ENCODE measurements around the gene CDC14B. TPM values are rescaled to one million over a fixed set of nuclear protein-coding genes. Genes with fewer than 3 reads are reported as not detected.
A peak's percentile ranks its signal among the peaks of the same experiment; 100 is the strongest.

Gene CDC14B
- total and polyA plus RNA-seq, 4 donors, result 12.8 to 37.9 (median 25.4) TPM

DNA sequence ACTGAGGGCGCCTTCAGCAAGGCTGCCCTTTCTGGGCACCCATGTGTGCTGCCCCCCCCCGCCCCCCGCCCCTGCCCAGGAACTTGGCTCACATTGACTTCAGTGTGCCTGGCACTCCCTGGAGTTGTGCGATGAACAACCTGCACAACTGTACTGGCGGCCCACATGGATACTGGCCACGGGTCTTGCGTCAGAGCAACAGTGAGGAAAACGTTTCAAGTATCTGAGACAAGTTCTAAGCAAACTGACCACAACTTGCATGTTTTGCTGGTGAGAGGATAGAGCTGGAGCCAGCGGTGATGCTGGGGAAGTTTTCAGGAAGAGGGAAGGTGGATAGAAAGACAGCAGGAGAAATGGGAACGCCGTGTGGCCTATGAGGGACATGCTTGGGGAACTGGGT is 124.3 kb downstream of the CDC14B start:
- peaks cover 0 to 2% of the 10 kb centered on the region in 2 donors for H3K36me3 ChIP-seq (ENCODE audit: control insufficient read depth in 1 of 2, insufficient read depth in 2 of 2, low read length in 1 of 2)
- no peak overlapping the region for H3K27ac ChIP-seq (ENCODE audit: low read depth in 1 of 2, low read length in 2 of 2)
- no peaks in the 10 kb centered on the region for H3K4me1 ChIP-seq (ENCODE audit: control insufficient read depth in 1 of 2, insufficient read depth in 2 of 2, low read length in 2 of 2)
- no peaks in the 10 kb centered on the region for H3K9me3 ChIP-seq (ENCODE audit: control insufficient read depth, low read length)
- ATAC-seq (ENCODE audit: low FRiP score) (no peak), DNase-seq (no peak)
- no peak overlapping the region for H3K4me3 ChIP-seq (ENCODE audit: low read length in 2 of 2)
- 86 to 88% methylated on average over 11 of the region's 11 CpGs for WGBS, 2 donors
- H3K27me3 ChIP-seq (ENCODE audit: control insufficient read depth in 1 of 2, insufficient read depth in 2 of 2, low read length in 1 of 2), result no peaks in the 10 kb centered on the region
- intact Hi-C loops (cut with DNase I), result no loop called here

DNA sequence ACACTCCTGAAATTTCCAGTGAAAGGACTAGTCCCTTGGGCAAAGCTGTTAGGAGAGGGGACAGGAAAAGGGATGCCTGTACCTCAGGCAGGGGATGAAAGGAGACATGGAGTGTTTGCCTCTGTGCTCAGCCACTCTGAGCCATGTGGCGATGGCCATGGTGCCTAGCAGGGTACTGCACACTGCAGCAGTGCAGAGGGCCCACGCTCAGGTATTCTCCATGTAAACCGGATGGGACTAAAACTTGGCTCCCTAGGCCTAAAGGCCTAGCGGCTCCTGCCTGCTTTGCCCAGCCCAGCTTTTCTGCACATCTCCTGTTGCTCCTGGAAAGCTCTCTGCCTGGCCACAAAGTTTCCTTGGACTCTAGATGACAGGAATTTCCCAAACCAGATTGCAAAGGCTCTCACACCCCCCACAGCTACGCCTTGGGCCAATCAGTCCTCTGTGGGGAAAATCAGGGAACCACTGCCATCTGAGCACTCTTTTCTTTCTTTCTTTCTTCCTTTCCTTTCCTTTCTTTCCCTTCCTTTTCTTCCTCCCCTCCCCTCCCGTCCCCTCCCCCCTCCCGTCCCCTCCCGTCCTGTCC is 125.3 kb downstream of the CDC14B start:
- no peak overlapping the region for H3K4me3 ChIP-seq (ENCODE audit: low read length in 2 of 2)
- no peaks in the 10 kb centered on the region for H3K4me1 ChIP-seq (ENCODE audit: control insufficient read depth in 1 of 2, insufficient read depth in 2 of 2, low read length in 2 of 2)
- no peaks in the 10 kb centered on the region for H3K9me3 ChIP-seq (ENCODE audit: control insufficient read depth, low read length)
- intact Hi-C loops (cut with DNase I), result no loop called here
- WGBS, 2 donors, result 47 to 55% methylated on average over 8 of the region's 8 CpGs
- H3K36me3 ChIP-seq (ENCODE audit: control insufficient read depth in 1 of 2, insufficient read depth in 2 of 2, low read length in 1 of 2), result peaks cover 0 to 5% of the 10 kb centered on the region in 2 donors
- H3K27me3 ChIP-seq (ENCODE audit: control insufficient read depth in 1 of 2, insufficient read depth in 2 of 2, low read length in 1 of 2), result no peaks in the 10 kb centered on the region
- ATAC-seq (ENCODE audit: low FRiP score) (peak; percentile 23), DNase-seq (no peak)
- peak overlapping the region in 1 of 2 donors; percentile 28 for H3K27ac ChIP-seq (ENCODE audit: low read depth in 1 of 2, low read length in 2 of 2)

DNA sequence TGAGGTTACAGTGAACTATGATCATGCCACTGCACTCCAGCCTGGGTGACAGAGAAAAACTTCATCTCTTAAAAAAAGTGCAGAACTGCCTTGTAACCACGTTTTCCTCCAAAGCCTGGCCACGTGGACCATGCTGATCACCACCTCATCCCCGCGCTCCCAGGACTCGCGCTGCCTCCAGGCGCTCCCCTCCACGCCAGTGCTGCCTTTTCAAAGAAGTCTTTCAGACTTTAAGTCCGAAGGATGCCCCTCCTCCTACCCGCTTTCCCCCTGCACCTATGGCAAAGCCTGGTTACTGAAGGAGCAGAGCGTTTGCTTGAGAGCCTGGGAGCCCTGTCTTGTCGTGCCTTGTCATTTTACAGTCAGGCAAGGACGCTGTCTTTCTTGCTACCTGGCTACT is 125.9 kb downstream of the CDC14B start:
- H3K27me3 ChIP-seq (ENCODE audit: control insufficient read depth in 1 of 2, insufficient read depth in 2 of 2, low read length in 1 of 2), result no peaks in the 10 kb centered on the region
- H3K9me3 ChIP-seq (ENCODE audit: control insufficient read depth, low read length), result no peaks in the 10 kb centered on the region
- DNase-seq (no peak), ATAC-seq (ENCODE audit: low FRiP score) (no peak)
- H3K27ac ChIP-seq (ENCODE audit: low read depth in 1 of 2, low read length in 2 of 2), result no peak overlapping the region
- H3K4me1 ChIP-seq (ENCODE audit: control insufficient read depth in 1 of 2, insufficient read depth in 2 of 2, low read length in 2 of 2), result no peaks in the 10 kb centered on the region
- WGBS, 2 donors, result 84 to 85% methylated on average over 13 of the region's 13 CpGs
- no peak overlapping the region for H3K4me3 ChIP-seq (ENCODE audit: low read length in 2 of 2)
- H3K36me3 ChIP-seq (ENCODE audit: control insufficient read depth in 1 of 2, insufficient read depth in 2 of 2, low read length in 1 of 2), result peaks cover 0 to 5% of the 10 kb centered on the region in 2 donors
- intact Hi-C loops (cut with DNase I), result no loop called here

DNA sequence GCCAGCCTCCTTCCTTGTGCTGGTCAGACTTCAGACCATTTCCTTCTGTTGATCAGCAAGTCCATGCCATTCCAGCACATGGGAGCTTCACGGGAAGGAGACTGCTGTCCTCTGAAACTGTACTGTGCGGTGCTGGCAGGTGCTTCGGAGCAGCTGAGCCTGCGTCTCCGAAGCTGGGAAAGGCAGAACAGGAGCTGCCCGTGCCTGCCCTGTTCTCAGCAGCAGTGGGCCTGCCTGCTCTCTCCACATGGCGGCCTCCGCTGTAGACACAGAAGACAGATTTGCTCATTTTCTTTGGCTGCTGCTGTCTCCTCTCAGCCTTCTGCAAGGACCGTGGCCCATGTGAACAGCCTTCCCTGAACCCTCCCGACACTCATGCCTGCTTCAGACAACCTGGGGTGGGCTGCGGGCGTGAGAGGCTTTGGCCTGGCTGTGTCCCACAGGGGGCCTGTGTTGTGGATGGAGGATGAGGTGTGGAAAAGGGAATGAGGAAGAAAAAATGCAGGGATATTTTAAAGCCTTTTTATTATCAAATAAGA is 126.6 kb downstream of the CDC14B start:
- no peak overlapping the region for H3K4me3 ChIP-seq (ENCODE audit: low read length in 2 of 2)
- 79 to 83% methylated on average over 12 of the region's 12 CpGs for WGBS, 2 donors
- peaks cover 0 to 7% of the 10 kb centered on the region in 2 donors for H3K36me3 ChIP-seq (ENCODE audit: control insufficient read depth in 1 of 2, insufficient read depth in 2 of 2, low read length in 1 of 2)
- no peaks in the 10 kb centered on the region for H3K4me1 ChIP-seq (ENCODE audit: control insufficient read depth in 1 of 2, insufficient read depth in 2 of 2, low read length in 2 of 2)
- no peaks in the 10 kb centered on the region for H3K9me3 ChIP-seq (ENCODE audit: control insufficient read depth, low read length)
- no peak for DNase-seq
- ATAC-seq (ENCODE audit: low FRiP score), result no peak
- no peaks in the 10 kb centered on the region for H3K27me3 ChIP-seq (ENCODE audit: control insufficient read depth in 1 of 2, insufficient read depth in 2 of 2, low read length in 1 of 2)
- intact Hi-C loops (cut with DNase I), result no loop called here
- no peak overlapping the region for H3K27ac ChIP-seq (ENCODE audit: low read depth in 1 of 2, low read length in 2 of 2)

DNA sequence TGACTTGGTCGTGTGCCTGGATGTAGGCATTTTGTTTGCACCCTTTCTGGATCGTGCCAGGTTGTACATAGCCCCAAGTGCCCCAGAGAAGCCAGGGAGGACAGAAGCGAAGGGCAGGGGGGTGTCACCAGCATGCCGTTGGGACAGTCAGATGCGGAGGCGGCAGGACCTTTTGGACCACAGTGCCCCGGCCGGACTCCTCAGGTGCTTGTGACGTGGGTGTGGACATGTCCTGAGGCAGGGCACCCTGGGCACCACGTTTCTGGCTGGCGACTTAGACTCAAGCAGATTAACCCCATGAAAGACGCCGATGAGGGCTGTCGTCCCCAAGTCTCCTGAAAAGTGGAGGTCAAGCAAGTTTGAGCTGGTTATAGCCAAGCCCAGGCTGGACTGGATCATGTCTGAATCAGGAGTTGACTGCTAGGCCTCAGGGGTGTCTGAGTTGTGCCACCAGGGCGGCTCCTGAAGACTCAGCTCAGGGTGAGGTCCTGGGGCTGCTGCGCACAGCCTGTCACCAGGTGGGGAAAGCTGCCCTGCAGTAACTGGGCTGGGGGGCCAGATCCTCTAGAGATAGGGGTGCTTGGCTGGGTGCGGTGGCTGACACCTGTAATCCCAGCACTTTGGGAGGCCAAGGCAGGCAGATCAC is 127.6 kb downstream of the CDC14B start:
- Histone ChIP-seq H3K27ac (ENCODE audit: low read depth in 1 of 2, low read length in 2 of 2) (peak overlapping the region in 1 of 2 donors; percentile 32), H3K4me1 (ENCODE audit: control insufficient read depth in 1 of 2, insufficient read depth in 2 of 2, low read length in 2 of 2) (no peaks in the 10 kb centered on the region), H3K36me3 (ENCODE audit: control insufficient read depth in 1 of 2, insufficient read depth in 2 of 2, low read length in 1 of 2) (peaks cover 0 to 7% of the 10 kb centered on the region in 2 donors), H3K27me3 (ENCODE audit: control insufficient read depth in 1 of 2, insufficient read depth in 2 of 2, low read length in 1 of 2) (no peaks in the 10 kb centered on the region), H3K4me3 (ENCODE audit: low read length in 2 of 2) (no peak overlapping the region), H3K9me3 (ENCODE audit: control insufficient read depth, low read length) (no peaks in the 10 kb centered on the region)
- DNase-seq, result peak in 1 of 2 donors; percentile 77
- WGBS, 2 donors, result 83% methylated on average over 17 of the region's 17 CpGs
- ATAC-seq (ENCODE audit: low FRiP score), result no peak
- intact Hi-C loops (cut with DNase I), result no loop called here

DNA sequence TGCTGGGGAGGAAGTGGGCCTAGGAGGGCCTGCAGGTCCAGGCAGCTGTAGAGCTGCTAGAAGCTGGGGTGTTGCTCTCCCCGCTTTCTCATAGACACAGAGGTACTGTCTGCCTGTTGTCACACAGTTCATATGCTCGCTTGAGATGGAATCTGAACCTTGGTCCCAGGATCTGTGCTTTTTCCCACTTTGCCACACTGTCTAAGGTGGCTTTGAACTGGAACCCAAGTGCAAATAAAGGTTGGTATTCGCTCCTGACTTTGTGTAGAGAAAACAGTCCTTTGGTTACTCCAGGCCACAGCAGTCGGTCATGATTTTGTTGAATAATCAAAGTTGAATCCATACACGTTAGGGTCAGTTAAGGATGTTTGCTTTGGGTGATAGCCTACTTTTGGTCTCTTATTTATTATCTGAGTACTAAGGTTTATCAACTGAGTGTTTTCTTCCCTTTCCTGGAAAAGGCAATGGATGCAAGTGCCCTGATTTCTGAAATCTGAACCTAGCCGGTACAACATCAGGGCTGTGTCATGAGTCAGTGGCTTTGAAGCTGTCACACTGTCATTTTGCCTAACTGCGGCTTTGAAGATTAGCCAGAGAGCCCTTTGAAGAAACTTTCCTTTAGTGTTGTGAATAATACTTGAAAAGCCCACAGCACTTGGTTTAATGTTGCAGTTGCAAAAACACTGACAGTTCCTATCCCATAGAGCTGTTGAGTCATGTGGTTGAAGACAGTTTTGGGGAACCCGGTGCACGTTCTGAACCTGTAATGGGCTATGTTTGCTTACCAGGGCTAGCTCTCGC is 128.4 kb downstream of the CDC14B start:
- Histone ChIP-seq H3K9me3 (ENCODE audit: control insufficient read depth, low read length) (no peaks in the 10 kb centered on the region), H3K27me3 (ENCODE audit: control insufficient read depth in 1 of 2, insufficient read depth in 2 of 2, low read length in 1 of 2) (no peaks in the 10 kb centered on the region), H3K36me3 (ENCODE audit: control insufficient read depth in 1 of 2, insufficient read depth in 2 of 2, low read length in 1 of 2) (peaks cover 0 to 7% of the 10 kb centered on the region in 2 donors), H3K27ac (ENCODE audit: low read depth in 1 of 2, low read length in 2 of 2) (peak overlapping the region in 1 of 2 donors; percentile 32), H3K4me3 (ENCODE audit: low read length in 2 of 2) (no peak overlapping the region), H3K4me1 (ENCODE audit: control insufficient read depth in 1 of 2, insufficient read depth in 2 of 2, low read length in 2 of 2) (no peaks in the 10 kb centered on the region)
- DNase-seq (no peak), ATAC-seq (ENCODE audit: low FRiP score) (no peak)
- intact Hi-C loops (cut with DNase I), result no loop called here
- WGBS, 2 donors, result 45% methylated on average over 10 of the region's 10 CpGs

DNA sequence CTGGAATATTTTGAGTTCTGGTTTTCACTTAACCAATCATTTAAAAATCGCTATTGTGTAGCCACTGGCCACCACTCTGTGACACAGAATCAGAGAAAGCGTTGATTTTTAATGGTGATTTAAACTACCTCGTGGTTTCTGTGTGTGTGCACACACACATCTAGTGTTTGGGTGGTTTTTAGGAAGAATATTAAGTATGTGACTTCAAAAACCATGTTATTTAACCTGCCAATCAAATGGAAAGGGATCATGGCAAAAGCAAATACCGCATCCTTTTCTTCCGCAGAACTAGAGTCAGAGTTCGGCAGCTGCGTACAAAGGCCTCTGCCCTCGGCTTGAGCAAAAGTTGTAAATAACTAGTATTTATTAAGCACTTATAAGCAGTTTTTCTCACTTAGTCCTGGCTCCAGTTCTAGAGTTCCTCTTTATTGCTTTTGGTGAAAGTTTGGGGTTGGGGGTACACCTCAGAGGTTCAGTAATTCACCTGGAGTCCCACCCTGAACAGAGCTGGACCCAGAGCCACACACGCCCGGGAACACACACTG is 129.0 kb downstream of the CDC14B start:
- H3K4me1 ChIP-seq (ENCODE audit: control insufficient read depth in 1 of 2, insufficient read depth in 2 of 2, low read length in 2 of 2), result peaks cover 0 to under 1% of the 10 kb centered on the region in 2 donors
- H3K36me3 ChIP-seq (ENCODE audit: control insufficient read depth in 1 of 2, insufficient read depth in 2 of 2, low read length in 1 of 2), result peaks cover 0 to 7% of the 10 kb centered on the region in 2 donors
- 92 to 94% methylated on average over 10 of the region's 10 CpGs for WGBS, 2 donors
- ATAC-seq (ENCODE audit: low FRiP score) (no peak), DNase-seq (no peak)
- H3K27me3 ChIP-seq (ENCODE audit: control insufficient read depth in 1 of 2, insufficient read depth in 2 of 2, low read length in 1 of 2), result no peaks in the 10 kb centered on the region
- peak overlapping the region in 1 of 2 donors; percentile 32 for H3K27ac ChIP-seq (ENCODE audit: low read depth in 1 of 2, low read length in 2 of 2)
- no peak overlapping the region for H3K4me3 ChIP-seq (ENCODE audit: low read length in 2 of 2)
- intact Hi-C loops (cut with DNase I), result no loop called here
- H3K9me3 ChIP-seq (ENCODE audit: control insufficient read depth, low read length), result no peaks in the 10 kb centered on the region

DNA sequence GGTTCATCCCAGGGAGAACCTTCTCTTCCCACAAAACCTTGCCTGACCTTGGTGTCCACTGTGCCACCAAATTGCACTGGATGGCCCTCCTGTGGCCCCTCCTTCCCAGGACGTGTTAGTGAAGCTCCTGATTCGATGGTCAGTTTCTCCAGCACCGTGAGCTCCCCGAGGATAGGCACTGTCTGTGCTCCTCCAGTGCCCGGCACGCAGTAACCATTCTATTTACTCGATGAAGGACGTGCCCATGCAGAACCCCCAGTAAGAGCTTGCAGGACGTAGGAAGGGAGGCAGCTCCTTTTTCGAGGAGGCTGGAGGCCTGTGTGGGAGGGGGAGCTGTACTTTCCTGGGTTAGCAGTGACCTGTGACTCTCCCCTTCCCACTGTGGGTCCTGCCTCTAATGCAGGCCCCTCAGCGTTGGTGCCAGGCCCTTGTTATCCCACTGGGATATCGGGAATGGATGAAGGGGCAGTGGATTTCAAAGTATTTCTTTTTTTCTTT is 130.1 kb downstream of the CDC14B start:
- ATAC-seq (ENCODE audit: low FRiP score), result no peak
- Histone ChIP-seq H3K9me3 (ENCODE audit: control insufficient read depth, low read length) (no peaks in the 10 kb centered on the region), H3K27ac (ENCODE audit: low read depth in 1 of 2, low read length in 2 of 2) (peak overlapping the region in 1 of 2 donors; percentile 15), H3K27me3 (ENCODE audit: control insufficient read depth in 1 of 2, insufficient read depth in 2 of 2, low read length in 1 of 2) (no peaks in the 10 kb centered on the region), H3K4me3 (ENCODE audit: low read length in 2 of 2) (no peak overlapping the region), H3K36me3 (ENCODE audit: control insufficient read depth in 1 of 2, insufficient read depth in 2 of 2, low read length in 1 of 2) (peaks cover 0 to 7% of the 10 kb centered on the region in 2 donors), H3K4me1 (ENCODE audit: control insufficient read depth in 1 of 2, insufficient read depth in 2 of 2, low read length in 2 of 2) (peaks cover 0 to 4% of the 10 kb centered on the region in 2 donors)
- WGBS, 2 donors, result 90 to 92% methylated on average over 12 of the region's 12 CpGs
- intact Hi-C loops (cut with DNase I), result loop anchor here (5.0 to 10.0 kb wide), 4 partner anchors 37 to 165 kb away; partner anchors contain the start of genes CDC14B (in 1 of the 2), HABP4 (in 1 of the 2) and PRXL2C (in 1 of the 2)
- no peak for DNase-seq
